Common myeloid progenitor, CD34-positive (primary cell): ENCODE results near the gene SCAMP5.

ENCODE experiments used
- CTCF ChIA-PET: fragments of 350-600 bp; sonication (Branson Sonifier 250); formaldehyde crosslinking; loops from one replicate; lab custom pipeline; 2021; ENCODE audit warnings: antibody characterized with exemption; lab: Charles Lee
- POLR2A ChIA-PET: fragments of 350-600 bp; sonication (Branson Sonifier 250); formaldehyde crosslinking; loops from one replicate; lab custom pipeline; 2021; ENCODE audit warnings: antibody characterized with exemption; lab: Charles Lee
- DNase-seq, 3 donors: peaks; one replicate each; pipeline versions ENCODE4 v3.0.0 to v3.0.0-alpha.2; 2013
- H3K27ac ChIP-seq, 2 experiments: 1 replicate in 1 of 2; 2 replicates in 1 of 2; pipeline ENCODE4 v1.7.0; 2013; ENCODE audit warnings: inconsistent platforms in 2 of 2, low read length in 2 of 2, mild to moderate bottlenecking in 2 of 2, low read depth in 1 of 2, moderate library complexity in 1 of 2; ENCODE audit not compliant: severe bottlenecking in 2 of 2, insufficient read depth in 1 of 2, poor library complexity in 1 of 2
- H3K27me3 ChIP-seq, 5 experiments: replicated peaks in 2 of 5; 1 replicate in 3 of 5; 2 replicates in 2 of 5; pipeline versions ENCODE4 v1.6.1 to v1.7.0; 2013; ENCODE audit warnings: low read length in 4 of 5, mild to moderate bottlenecking in 2 of 5, moderate library complexity in 2 of 5, inconsistent platforms in 1 of 5; ENCODE audit not compliant: insufficient read depth in 5 of 5, control insufficient read depth in 4 of 5
- H3K36me3 ChIP-seq, 4 experiments: 1 replicate in 2 of 4; 2 replicates in 2 of 4; pipeline versions ENCODE4 v1.6.1 to v1.7.0; 2013; ENCODE audit warnings: low read length in 3 of 4, control low read depth in 1 of 4, mild to moderate bottlenecking in 1 of 4; ENCODE audit not compliant: control insufficient read depth in 4 of 4, insufficient read depth in 4 of 4
- H3K4me1 ChIP-seq, 4 experiments: 1 replicate in 3 of 4; 2 replicates in 1 of 4; pipeline versions ENCODE4 v1.6.1 to v1.7.1; 2013; ENCODE audit warnings: low read length in 3 of 4, mild to moderate bottlenecking in 3 of 4, control low read depth in 1 of 4, inconsistent platforms in 1 of 4, moderate library complexity in 1 of 4; ENCODE audit not compliant: control insufficient read depth in 4 of 4, insufficient read depth in 4 of 4; ENCODE audit errors: control extremely low read depth in 1 of 4
- H3K4me3 ChIP-seq, 7 experiments: 1 replicate in 4 of 7; 2 replicates in 3 of 7; pipeline versions ENCODE4 v1.5.1 to v1.7.0; 2013; ENCODE audit warnings: mild to moderate bottlenecking in 7 of 7, low read length in 6 of 7, moderate library complexity in 6 of 7, inconsistent platforms in 2 of 7, low read depth in 2 of 7, control low read depth in 1 of 7; ENCODE audit not compliant: insufficient read depth in 4 of 7, control insufficient read depth in 1 of 7; ENCODE audit errors: extremely low read depth in 1 of 7
- H3K9me3 ChIP-seq, 5 experiments: 1 replicate in 4 of 5; 2 replicates in 1 of 5; pipeline versions ENCODE4 v1.6.1 to v1.7.1; 2013; ENCODE audit warnings: low read length in 4 of 5, mild to moderate bottlenecking in 2 of 5, inconsistent platforms in 1 of 5, low read depth in 1 of 5, moderate library complexity in 1 of 5; ENCODE audit not compliant: control insufficient read depth in 4 of 5, insufficient read depth in 2 of 5; ENCODE audit errors: control extremely low read depth in 1 of 5
- WGBS: methylation state at CpG from one replicate; pipeline ENCODE4 v1.1.5; 2013; ENCODE audit not compliant: insufficient coverage; 5-methylcytosine and 5-hydroxymethylcytosine counted together

Gene SCAMP5

DNA sequence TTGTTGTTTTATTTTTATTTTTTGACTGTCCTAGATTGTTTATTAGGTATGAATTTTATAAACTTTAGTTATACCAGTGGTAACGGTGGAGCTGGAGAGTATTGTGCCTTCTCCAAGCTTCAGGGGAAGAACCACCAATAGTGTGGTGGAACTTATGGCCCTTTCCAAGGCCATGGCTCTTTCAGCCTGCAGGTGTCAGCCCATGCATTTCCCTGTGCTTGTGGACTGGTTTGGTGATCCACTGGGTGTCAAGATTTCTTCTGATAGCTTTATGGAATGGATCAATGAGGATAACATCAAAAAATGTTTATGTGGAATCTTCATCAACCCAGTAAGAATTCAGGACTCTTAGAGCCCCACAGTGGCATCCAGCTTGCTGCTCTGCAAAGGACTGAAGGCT is 19.2 kb upstream of the SCAMP5 start:
- H3K4me1 ChIP-seq = no peaks in the 10 kb centered on the region
- no peak overlapping the region for H3K27ac ChIP-seq
- ChIA-PET CTCF (interaction anchor here (1.0 kb wide), 2 partner anchors 12 to 25 kb away, joined by 3 read pairs; no protein-coding TSS in a partner anchor), POLR2A (no interaction called here)
- H3K9me3 ChIP-seq = no peaks in the 10 kb centered on the region
- H3K4me3 ChIP-seq = no peak overlapping the region
- peaks cover 0 to 3% (median 0%) of the 10 kb centered on the region in 5 experiments for H3K27me3 ChIP-seq
- H3K36me3 ChIP-seq = no peaks in the 10 kb centered on the region
- peak in 1 of 3 donors; percentile 29 for DNase-seq
- WGBS = 100% methylated on average over 1 of the region's 1 CpG

DNA sequence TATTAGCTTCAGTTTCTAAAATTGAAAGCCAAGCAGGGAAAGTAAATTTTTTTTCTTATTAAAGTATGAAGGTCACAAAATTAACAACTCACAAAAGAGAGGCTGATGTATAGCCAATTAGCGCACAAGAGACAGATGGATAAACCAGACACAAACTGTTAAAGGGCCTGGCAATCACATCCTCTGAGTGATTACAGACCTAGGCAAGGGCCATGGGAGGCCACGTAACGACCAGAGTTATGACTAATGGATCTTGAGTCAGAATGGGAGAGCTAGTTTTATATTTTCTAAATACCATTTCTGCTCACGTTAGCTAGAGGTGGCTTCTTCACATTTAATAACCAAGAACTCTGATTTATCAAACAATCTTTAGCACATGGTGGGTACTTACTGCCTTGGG is 17.8 kb upstream of the SCAMP5 start:
- H3K4me3 ChIP-seq = no peak overlapping the region
- H3K27ac ChIP-seq = no peak overlapping the region
- POLR2A ChIA-PET = no interaction called here
- 100% methylated on average over 1 of the region's 4 CpGs for WGBS
- H3K9me3 ChIP-seq = no peaks in the 10 kb centered on the region
- no peak for DNase-seq
- H3K36me3 ChIP-seq = no peaks in the 10 kb centered on the region
- CTCF ChIA-PET = interaction anchor here (1.9 to 2.2 kb wide), 2 partner anchors 11 to 23 kb away, joined by 6 to 7 read pairs; no protein-coding TSS in a partner anchor
- peaks cover 0 to 6% (median 0%) of the 10 kb centered on the region in 5 experiments for H3K27me3 ChIP-seq
- no peaks in the 10 kb centered on the region for H3K4me1 ChIP-seq

DNA sequence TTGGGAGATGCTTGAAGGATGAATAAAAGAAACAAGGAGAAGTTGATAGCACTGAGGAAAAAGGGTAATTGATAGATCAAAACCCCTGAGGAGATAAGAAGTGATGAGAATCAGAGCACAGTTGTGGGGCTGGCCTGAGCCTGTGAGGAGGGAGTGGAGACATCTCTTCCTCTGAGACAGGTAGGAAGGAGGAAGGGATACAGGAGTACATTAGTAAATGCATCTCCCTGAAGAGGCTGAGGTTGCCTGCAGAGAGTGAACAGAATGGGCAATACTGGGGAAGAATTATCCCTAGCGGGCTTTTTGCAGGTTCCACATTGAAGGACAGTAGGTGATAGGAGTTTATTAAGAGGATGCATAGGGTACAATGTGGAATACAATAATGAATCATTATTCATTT is 17.3 kb upstream of the SCAMP5 start:
- Histone ChIP-seq H3K4me1 (no peaks in the 10 kb centered on the region), H3K4me3 (no peak overlapping the region), H3K9me3 (no peaks in the 10 kb centered on the region), H3K36me3 (no peaks in the 10 kb centered on the region), H3K27ac (no peak overlapping the region), H3K27me3 (peaks cover 0 to 6% (median 0%) of the 10 kb centered on the region in 5 experiments)
- ChIA-PET CTCF (interaction anchor here (1.9 to 2.2 kb wide), 2 partner anchors 10 to 23 kb away, joined by 6 to 7 read pairs; no protein-coding TSS in a partner anchor), POLR2A (no interaction called here)
- WGBS = no CpG with 5 or more reads among the region's 1 CpG
- DNase-seq = no peak

DNA sequence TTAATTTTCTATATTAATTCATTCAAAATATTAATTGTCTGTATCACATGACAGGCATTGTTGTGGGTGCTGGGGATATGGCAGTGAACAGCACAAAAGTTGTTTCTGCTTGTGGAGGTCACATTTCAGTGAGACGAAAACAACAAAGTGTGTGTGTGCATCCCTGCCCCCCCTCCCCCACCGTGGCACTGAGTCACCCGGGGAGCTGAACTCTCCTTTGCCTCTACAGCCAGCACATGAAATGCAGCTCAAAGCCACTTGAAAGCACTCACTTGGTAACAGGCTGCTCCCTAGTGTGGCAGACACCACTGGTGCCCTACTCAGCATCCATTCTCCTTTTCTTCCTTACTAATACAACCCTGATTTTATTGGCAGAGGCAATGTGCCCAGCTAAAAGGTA is 16.9 kb upstream of the SCAMP5 start:
- 58% methylated on average over 3 of the region's 3 CpGs for WGBS
- Histone ChIP-seq H3K36me3 (no peaks in the 10 kb centered on the region), H3K4me1 (no peaks in the 10 kb centered on the region), H3K9me3 (no peaks in the 10 kb centered on the region), H3K27me3 (peaks cover 0 to 6% (median 0%) of the 10 kb centered on the region in 5 experiments), H3K4me3 (no peak overlapping the region), H3K27ac (no peak overlapping the region)
- no peak for DNase-seq
- ChIA-PET POLR2A (no interaction called here), CTCF (interaction anchor here (1.0 to 2.2 kb wide), 3 partner anchors 10 to 23 kb away, joined by 4 to 7 read pairs (median 6); no protein-coding TSS in a partner anchor)

DNA sequence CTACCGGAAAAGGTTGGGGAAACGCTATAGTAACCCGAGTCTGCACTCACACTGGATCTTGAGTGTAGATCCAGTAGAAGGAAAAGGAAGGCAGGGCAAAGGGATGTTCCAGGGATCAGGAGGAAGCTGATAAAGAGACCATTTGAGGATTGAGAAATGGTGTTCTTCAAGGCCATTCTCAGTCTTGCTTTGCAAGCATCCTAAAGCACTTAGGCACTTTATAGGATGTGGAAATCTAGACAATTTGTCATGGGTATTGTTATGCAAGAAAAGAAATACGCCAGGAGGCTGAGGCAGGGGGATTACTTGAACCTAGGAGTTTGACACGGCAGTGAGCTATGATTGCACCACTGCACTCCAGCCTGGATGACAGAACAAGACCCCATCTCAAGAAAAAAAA is 13.2 kb upstream of the SCAMP5 start:
- peaks cover 0 to 5% (median 0%) of the 10 kb centered on the region in 4 experiments for H3K4me1 ChIP-seq
- ChIA-PET CTCF (no interaction called here), POLR2A (no interaction called here)
- H3K27me3 ChIP-seq = peaks cover 0 to 11% (median 0%) of the 10 kb centered on the region in 5 experiments
- 60% methylated on average over 1 of the region's 5 CpGs for WGBS
- no peak overlapping the region for H3K27ac ChIP-seq
- H3K4me3 ChIP-seq = no peak overlapping the region
- no peak for DNase-seq
- H3K9me3 ChIP-seq = no peaks in the 10 kb centered on the region
- H3K36me3 ChIP-seq = no peaks in the 10 kb centered on the region

DNA sequence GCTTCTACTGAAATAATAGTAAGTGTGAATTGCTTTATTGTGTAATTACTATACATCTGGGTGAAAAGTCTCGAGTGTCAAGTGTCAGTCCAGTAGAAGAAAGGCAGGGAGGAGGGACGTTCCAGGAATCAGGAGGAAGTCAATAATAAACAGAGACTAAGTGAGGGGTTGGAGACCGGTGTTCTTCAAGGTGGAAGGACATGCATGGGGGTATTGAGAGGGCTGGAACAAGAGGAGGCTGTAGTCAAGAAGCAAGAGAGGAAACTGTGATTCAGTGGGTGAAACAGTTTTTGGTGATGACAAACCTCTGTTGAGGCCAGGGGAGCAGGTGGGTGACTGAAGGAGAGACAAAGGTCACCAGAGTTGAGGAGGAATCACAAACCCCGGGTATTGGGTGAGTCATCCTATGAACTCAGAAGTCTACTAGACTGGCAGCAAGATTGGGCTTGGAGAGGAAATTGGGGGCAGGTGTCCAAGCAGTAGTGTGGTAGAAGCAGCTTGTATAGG is 11.6 kb upstream of the SCAMP5 start:
- no peak overlapping the region for H3K27ac ChIP-seq
- H3K9me3 ChIP-seq = no peaks in the 10 kb centered on the region
- WGBS = 61% methylated on average over 4 of the region's 4 CpGs
- peaks cover 0 to 10% (median 0%) of the 10 kb centered on the region in 5 experiments for H3K27me3 ChIP-seq
- POLR2A ChIA-PET = no interaction called here
- no peaks in the 10 kb centered on the region for H3K36me3 ChIP-seq
- H3K4me3 ChIP-seq = no peak overlapping the region
- CTCF ChIA-PET = no interaction called here
- H3K4me1 ChIP-seq = peaks cover 0 to 5% (median 0%) of the 10 kb centered on the region in 4 experiments
- peak in 2 of 3 donors; percentile 28 to 52 for DNase-seq

DNA sequence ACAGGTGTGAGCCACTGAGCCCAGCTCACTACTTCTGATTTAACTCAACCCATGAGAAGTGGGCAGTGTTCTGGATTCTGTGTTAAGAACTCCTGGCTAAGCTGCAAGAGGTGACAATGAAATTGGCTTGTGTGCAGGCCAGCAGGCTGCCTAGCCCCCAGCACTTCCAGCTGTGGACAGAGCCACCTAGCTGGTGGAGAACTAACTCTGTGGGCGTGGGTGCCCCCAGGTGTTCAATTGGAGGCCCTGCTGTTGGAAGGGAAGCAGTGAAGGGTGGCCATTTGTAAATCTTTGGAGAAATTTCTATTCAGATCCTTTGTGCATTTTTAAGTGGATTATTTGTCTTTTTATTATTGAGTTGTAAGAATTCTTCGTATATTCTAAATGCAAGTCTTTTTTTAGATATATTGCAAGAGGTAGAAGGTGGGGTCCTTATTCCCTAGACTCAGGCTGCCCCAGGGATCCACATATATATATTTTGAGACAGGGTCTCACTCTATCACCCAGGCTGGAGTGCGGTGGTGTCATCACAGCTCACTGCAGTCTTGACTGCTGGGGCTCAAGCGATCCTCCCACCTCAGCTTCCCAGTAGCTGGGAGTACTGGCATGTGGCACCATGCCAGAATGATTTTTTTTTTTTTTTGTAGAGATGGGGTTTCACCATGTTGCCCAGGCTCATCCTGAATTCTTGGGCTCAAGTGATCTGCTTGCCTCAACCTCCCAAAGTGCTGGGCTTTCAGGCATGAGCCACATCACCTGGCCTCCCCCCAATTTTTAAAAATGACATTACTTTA is 7.2 kb upstream of the SCAMP5 start:
- Histone ChIP-seq H3K9me3 (no peaks in the 10 kb centered on the region), H3K27me3 (peaks cover 0 to 6% (median 0%) of the 10 kb centered on the region in 5 experiments), H3K27ac (no peak overlapping the region), H3K36me3 (no peaks in the 10 kb centered on the region), H3K4me1 (peaks cover 0 to 5% (median 0%) of the 10 kb centered on the region in 4 experiments), H3K4me3 (no peak overlapping the region)
- WGBS = 17% methylated on average over 1 of the region's 4 CpGs
- ChIA-PET CTCF (interaction anchor here (0.7 to 2.0 kb wide), 12 partner anchors 10 to 356 kb away, joined by 3 to 7 read pairs (median 4); partner anchors contain the start of genes FAM219B and RPP25), POLR2A (interaction anchor here (0.8 kb wide), 1 partner anchor 19 kb away, joined by 7 read pairs; no protein-coding TSS in a partner anchor)
- DNase-seq = peak; percentile 67 to 86 (median 83)
